GM19468 (cell line): ENCODE data around the gene MUC13.

ENCODE experiments used
- ATAC-seq: cut with Tn5 transposase; IDR thresholded peaks from one replicate; pipeline ENCODE4 v1.9.1; 2021; ENCODE audit warnings: mild to moderate bottlenecking, moderate library complexity, moderate number of reproducible peaks; ENCODE audit not compliant: unreplicated experiment; ENCODE audit errors: extremely low read depth

The MUC13 gene

GRCh38 chr3:124951511-124952281, 17.1 kb upstream of the MUC13 start:
- no peak for ATAC-seq

GRCh38 chr3:124950026-124950425, 15.5 kb upstream of the MUC13 start:
- ATAC-seq, result no peak

- no peak for ATAC-seq
These were observed 8.1 kb upstream of the MUC13 start for GRCh38 chr3:124942613-124943012.

GRCh38 chr3:124941771-124942170, 7.2 kb upstream of the MUC13 start:
- ATAC-seq, result no peak

GRCh38 chr3:124939661-124940060, 5.1 kb upstream of the MUC13 start:
- ATAC-seq, result no peak

GRCh38 chr3:124938896-124939295, 4.3 kb upstream of the MUC13 start:
- no peak for ATAC-seq

- no peak for ATAC-seq
These were observed 2.5 kb upstream of the MUC13 start for GRCh38 chr3:124937049-124937448.

- ATAC-seq, result no peak
These were observed 1.4 kb upstream of the MUC13 start for GRCh38 chr3:124935794-124936542.

- no peak for ATAC-seq
These were observed 713 bp upstream of the MUC13 start for GRCh38 chr3:124935264-124935663.

GRCh38 chr3:124928333-124929202, 6.0 kb downstream of the MUC13 start:
- no peak for ATAC-seq

GRCh38 chr3:124927574-124928045, 6.9 kb downstream of the MUC13 start:
- ATAC-seq, result peak; percentile 26

GRCh38 chr3:124926426-124927101, 8.0 kb downstream of the MUC13 start:
- no peak for ATAC-seq

GRCh38 chr3:124924741-124925140, 9.8 kb downstream of the MUC13 start:
- ATAC-seq, result no peak

GRCh38 chr3:124923833-124924232, 10.7 kb downstream of the MUC13 start:
- ATAC-seq, result no peak

GRCh38 chr3:124920718-124921117, 13.8 kb downstream of the MUC13 start:
- no peak for ATAC-seq

GRCh38 chr3:124919756-124920155, 14.8 kb downstream of the MUC13 start:
- no peak for ATAC-seq

- ATAC-seq, result no peak
These were observed 16.0 kb downstream of the MUC13 start for GRCh38 chr3:124918524-124918923.

- no peak for ATAC-seq
These were observed 17.6 kb downstream of the MUC13 start for GRCh38 chr3:124916837-124917409.

GRCh38 chr3:124915254-124915653, 19.3 kb downstream of the MUC13 start:
- ATAC-seq, result no peak

GRCh38 chr3:124907957-124908356, 26.6 kb downstream of the MUC13 start:
- no peak for ATAC-seq
